ACHN (cell line): ENCODE data around the gene ATG16L1.

Source experiments
- DNase-seq: peaks from one replicate; pipeline ENCODE4 v3.0.0-alpha.2; 2015
- in situ Hi-C: cut with HindIII; loops from 2 replicates; pipeline ENCODE4 v1.10.0; 2017; ENCODE audit warnings: low sequenced_read_pairs, low pct_ligation_motif_present, low pct_unique_long_range_greater_than_20kb

ATG16L1 gene

GRCh38 chr2:233278921-233279320 lies 27.4 kb downstream of the ATG16L1 start:
- no peak for DNase-seq
- in situ Hi-C loops, result no loop called here

DNA sequence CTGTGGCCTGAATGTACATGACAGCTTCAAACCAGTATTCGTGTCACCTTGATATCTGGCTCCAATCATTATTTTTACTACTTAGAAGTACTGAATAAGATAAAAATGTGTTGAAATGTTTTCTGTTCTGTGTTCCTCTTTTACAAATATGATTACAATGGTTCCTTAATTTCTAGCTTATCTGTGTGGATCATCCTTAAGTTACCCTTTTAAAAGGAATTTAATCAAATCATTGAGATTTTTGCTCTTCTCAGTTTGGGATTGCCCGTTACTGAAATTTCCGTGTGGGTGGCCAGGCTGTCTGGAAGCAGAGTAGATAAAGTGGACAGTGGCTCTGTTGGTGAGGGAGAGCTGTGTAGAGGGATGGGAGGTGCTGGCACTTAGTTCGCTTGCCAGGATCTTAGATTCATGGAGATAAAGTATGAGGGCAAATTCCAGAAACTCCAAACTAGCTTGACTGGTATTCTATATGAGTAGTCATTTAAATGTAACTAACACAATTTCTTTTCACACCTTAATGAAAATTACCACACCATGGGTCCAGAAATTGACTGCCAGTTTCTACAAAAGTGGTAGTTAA lies 28.7 kb downstream of the ATG16L1 start:
- DNase-seq, result no peak
- in situ Hi-C loops, result no loop called here

GRCh38 chr2:233281553-233281952 lies 30.1 kb downstream of the ATG16L1 start:
- DNase-seq, result no peak
- in situ Hi-C loops, result no loop called here

GRCh38 chr2:233281992-233282603 lies 30.6 kb downstream of the ATG16L1 start:
- in situ Hi-C loops, result no loop called here
- no peak for DNase-seq

- in situ Hi-C loops, result no loop called here
- no peak for DNase-seq
These were observed 34.4 kb downstream of the ATG16L1 start for GRCh38 chr2:233285921-233286320.

GRCh38 chr2:233287871-233288270 lies 36.4 kb downstream of the ATG16L1 start:
- DNase-seq, result no peak
- in situ Hi-C loops, result no loop called here

GRCh38 chr2:233288663-233289062 lies 37.2 kb downstream of the ATG16L1 start:
- no peak for DNase-seq
- in situ Hi-C loops, result no loop called here

DNA sequence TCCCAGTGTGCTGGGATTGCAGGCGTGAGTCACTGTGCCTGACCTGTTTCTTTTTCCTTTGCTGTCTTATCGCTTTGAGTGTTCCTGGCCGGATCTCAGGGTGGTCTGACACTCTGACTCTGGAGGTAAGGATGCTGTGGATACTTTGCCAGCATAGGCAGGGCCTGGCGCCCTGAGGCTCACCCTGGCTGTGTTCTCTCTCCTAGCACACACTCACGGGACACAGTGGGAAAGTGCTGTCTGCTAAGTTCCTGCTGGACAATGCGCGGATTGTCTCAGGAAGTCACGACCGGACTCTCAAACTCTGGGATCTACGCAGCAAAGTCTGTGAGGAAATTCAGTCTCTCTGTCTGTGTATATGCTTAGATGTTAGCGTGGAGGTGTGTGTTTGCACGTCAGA lies 38.2 kb downstream of the ATG16L1 start:
- in situ Hi-C loops, result no loop called here
- DNase-seq, result no peak

DNA sequence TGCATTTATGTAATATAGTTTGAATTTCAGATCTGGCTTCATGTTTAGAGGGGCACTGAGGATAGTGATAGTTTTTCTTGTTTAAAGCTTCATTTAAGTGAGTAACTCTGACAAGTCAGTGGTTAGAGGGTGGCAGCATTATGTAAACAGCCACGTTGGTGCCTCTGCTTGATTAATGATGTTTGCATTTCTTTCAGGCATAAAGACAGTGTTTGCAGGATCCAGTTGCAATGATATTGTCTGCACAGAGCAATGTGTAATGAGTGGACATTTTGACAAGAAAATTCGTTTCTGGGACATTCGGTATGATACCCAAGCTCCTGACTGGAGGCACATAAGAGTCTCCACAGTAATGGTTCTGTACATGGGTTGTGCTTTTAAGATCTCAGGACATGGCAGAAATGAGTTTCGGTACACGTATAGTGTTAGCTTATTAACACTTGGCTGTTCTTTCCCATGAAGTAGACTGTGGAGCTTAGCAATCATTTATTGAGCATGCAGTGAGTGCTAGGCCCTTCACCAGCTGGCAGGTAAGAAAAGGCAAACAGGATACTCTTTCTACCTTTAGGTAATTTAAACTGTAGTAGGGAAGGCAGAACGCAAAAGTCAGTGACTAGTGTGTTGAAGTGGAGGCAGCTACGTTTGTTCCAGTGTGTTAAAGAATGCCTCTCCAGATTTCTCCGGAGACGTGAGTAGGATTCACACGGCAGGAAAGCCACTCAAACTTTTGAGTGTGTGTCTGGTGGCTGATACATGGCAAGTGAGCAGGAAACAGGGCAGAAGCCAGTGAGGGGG lies 38.8 kb downstream of the ATG16L1 start:
- no peak for DNase-seq
- in situ Hi-C loops, result no loop called here

GRCh38 chr2:233295891-233296290 lies 44.4 kb downstream of the ATG16L1 start:
- no peak for DNase-seq
- in situ Hi-C loops, result no loop called here

GRCh38 chr2:233297076-233297475 lies 45.6 kb downstream of the ATG16L1 start:
- no peak for DNase-seq
- in situ Hi-C loops, result no loop called here

- in situ Hi-C loops, result no loop called here
- no peak for DNase-seq
These were observed 48.9 kb downstream of the ATG16L1 start for GRCh38 chr2:233300401-233300800.

GRCh38 chr2:233301248-233301647 lies 49.8 kb downstream of the ATG16L1 start:
- no peak for DNase-seq
- in situ Hi-C loops, result no loop called here

DNA sequence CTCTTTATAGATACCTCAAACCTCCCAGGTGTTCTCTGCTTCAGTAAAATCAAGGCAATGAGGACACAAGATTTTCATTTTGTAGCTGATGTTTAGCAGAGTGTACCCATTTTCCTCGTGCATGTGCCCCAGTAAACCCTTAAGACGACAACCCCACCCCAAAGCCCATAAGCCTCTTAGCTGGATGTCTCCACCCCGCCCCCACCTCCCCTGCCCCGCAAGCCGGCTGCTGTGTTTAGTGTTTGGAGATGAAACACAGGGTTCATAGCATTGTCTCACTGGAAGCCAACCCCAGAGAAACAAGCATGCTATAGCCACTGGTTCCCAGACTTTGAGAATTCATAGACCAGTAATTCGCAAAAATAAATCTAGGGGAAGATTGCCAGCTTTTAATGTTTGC lies 50.3 kb downstream of the ATG16L1 start:
- DNase-seq, result no peak
- in situ Hi-C loops, result no loop called here

DNA sequence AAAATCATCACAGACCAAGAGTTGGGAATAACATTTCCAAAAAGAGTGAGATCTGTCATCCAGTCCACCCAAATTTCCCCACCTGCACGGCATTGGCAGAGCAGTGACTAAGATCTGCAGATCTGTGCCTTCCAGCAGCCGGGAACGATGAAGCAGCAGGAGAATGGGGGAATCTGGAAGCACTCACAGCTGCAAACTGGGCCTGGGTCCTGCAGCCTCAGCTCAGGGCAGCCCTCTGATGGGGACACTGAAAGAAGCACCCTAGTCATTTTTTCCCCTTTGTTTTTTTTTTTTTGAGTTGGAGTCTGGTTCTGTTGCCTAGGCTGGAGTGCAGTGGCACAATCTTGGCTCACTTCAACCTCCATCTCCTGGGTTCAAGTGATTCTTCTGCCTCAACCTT lies 51.8 kb downstream of the ATG16L1 start:
- DNase-seq, result no peak
- in situ Hi-C loops, result no loop called here

DNA sequence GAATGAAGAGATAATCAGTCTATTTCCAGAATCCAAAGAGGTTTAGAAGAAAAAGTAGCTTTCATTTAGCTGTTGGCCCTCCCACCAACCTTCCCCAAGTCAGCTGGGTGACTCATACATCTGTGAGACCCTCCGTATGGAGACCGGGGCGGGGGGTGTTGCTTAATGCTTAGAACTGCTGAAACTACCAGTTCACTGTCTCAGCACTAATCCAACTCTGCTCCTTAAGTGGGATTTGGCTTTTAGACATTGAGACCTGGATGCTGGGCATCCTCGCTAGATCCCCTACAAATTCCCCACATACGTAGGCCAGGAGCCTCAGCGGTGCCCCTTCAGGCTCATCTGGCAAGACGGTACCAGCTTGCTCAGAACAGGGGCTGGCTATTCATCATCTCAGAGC lies 56.1 kb downstream of the ATG16L1 start, which contains the start of gene SAG:
SAG (plus strand) TSS at position 252 of the 400 bp plus-strand sequence. CDS start 1,374 bp downstream, outside the sequence.
- no peak for DNase-seq
- in situ Hi-C loops, result no loop called here

GRCh38 chr2:233311241-233311926 lies 59.9 kb downstream of the ATG16L1 start:
- in situ Hi-C loops, result no loop called here
- DNase-seq, result no peak

- DNase-seq, result no peak
- in situ Hi-C loops, result no loop called here
These were observed 61.4 kb downstream of the ATG16L1 start for GRCh38 chr2:233312874-233313273.

- in situ Hi-C loops, result no loop called here
- DNase-seq, result no peak
These were observed 62.9 kb downstream of the ATG16L1 start for GRCh38 chr2:233314180-233314925.
